Inflammatory macrophage treated with lipopolysaccharide for 1 hour (primary cell): ENCODE data around the gene GPR137B.

Source experiments
- DNase-seq, 2 donors: peaks; one replicate each; pipeline ENCODE4 v3.0.0-alpha.2; 2020 to 2022

Gene GPR137B

GRCh38 chr1:236206548-236206947, 64.2 kb downstream of the GPR137B start:
- peak; percentile 49 to 67 for DNase-seq

GRCh38 chr1:236207121-236207520, 64.8 kb downstream of the GPR137B start:
- DNase-seq, result no peak

GRCh38 chr1:236207569-236207968, 65.2 kb downstream of the GPR137B start:
- no peak for DNase-seq

- DNase-seq, result no peak
Observed at GRCh38 chr1:236209185-236209584, 66.8 kb downstream of the GPR137B start.

- DNase-seq, result no peak
Observed at GRCh38 chr1:236209713-236210112, 67.4 kb downstream of the GPR137B start.

GRCh38 chr1:236211815-236212214, 69.5 kb downstream of the GPR137B start:
- no peak for DNase-seq

GRCh38 chr1:236213534-236213933, 71.2 kb downstream of the GPR137B start:
- no peak for DNase-seq

- no peak for DNase-seq
Observed at GRCh38 chr1:236214761-236215160, 72.4 kb downstream of the GPR137B start.

- no peak for DNase-seq
Observed at GRCh38 chr1:236220473-236220872, 78.1 kb downstream of the GPR137B start.

GRCh38 chr1:236222632-236223031, 80.3 kb downstream of the GPR137B start:
- DNase-seq, result no peak

GRCh38 chr1:236228411-236228810, 86.1 kb downstream of the GPR137B start:
- DNase-seq, result peak; percentile 38 to 50

- DNase-seq, result no peak
Observed at GRCh38 chr1:236235116-236235515, 92.8 kb downstream of the GPR137B start.

- no peak for DNase-seq
Observed at GRCh38 chr1:236239092-236239585, 96.8 kb downstream of the GPR137B start.

- no peak for DNase-seq
Observed at GRCh38 chr1:236240675-236241074, 98.3 kb downstream of the GPR137B start.

- DNase-seq, result no peak
Observed at GRCh38 chr1:236242568-236242967, 100.2 kb downstream of the GPR137B start.

- no peak for DNase-seq
Observed at GRCh38 chr1:236247286-236247685, 104.9 kb downstream of the GPR137B start.

- DNase-seq, result no peak
Observed at GRCh38 chr1:236251587-236251986, 109.2 kb downstream of the GPR137B start.

- no peak for DNase-seq
Observed at GRCh38 chr1:236253119-236253518, 110.8 kb downstream of the GPR137B start.

GRCh38 chr1:236253918-236254637, 111.7 kb downstream of the GPR137B start:
- no peak for DNase-seq

GRCh38 chr1:236257216-236257615, 114.9 kb downstream of the GPR137B start:
- DNase-seq, result no peak

GRCh38 chr1:236258114-236258622, 115.8 kb downstream of the GPR137B start:
- DNase-seq, result no peak
